Neuron (in vitro differentiated cells): ENCODE data around the gene IFITM2.
A peak's percentile ranks its signal among the peaks of the same experiment; 100 is the strongest.
"Not testable (repeated sequence)": the region's sequence is repeated elsewhere in the genome, so short reads cannot be mapped to it uniquely, and the experiment has no call there.

Source experiments
- H2AFZ ChIP-seq: one replicate; pipeline ENCODE4 v1.6.1; 2013; ENCODE audit warnings: low read depth, mild to moderate bottlenecking, inconsistent platforms, low read length, moderate library complexity
- H3K27me3 ChIP-seq: one replicate; pipeline ENCODE4 v1.6.1; 2013; ENCODE audit warnings: low read length; ENCODE audit not compliant: insufficient read depth
- H3K36me3 ChIP-seq: one replicate; pipeline ENCODE4 v1.6.1; 2013; ENCODE audit warnings: low read length; ENCODE audit not compliant: insufficient read depth
- H3K4me1 ChIP-seq: one replicate; pipeline ENCODE4 v1.6.1; 2013; ENCODE audit warnings: low read length; ENCODE audit not compliant: insufficient read depth
- H3K4me3 ChIP-seq: 2 replicates; pipeline ENCODE4 v1.5.1; 2013; ENCODE audit warnings: mild to moderate bottlenecking, low read length, moderate library complexity
- H3K9me3 ChIP-seq: one replicate; pipeline ENCODE4 v1.6.1; 2013; ENCODE audit warnings: low read length

Gene IFITM2

DNA sequence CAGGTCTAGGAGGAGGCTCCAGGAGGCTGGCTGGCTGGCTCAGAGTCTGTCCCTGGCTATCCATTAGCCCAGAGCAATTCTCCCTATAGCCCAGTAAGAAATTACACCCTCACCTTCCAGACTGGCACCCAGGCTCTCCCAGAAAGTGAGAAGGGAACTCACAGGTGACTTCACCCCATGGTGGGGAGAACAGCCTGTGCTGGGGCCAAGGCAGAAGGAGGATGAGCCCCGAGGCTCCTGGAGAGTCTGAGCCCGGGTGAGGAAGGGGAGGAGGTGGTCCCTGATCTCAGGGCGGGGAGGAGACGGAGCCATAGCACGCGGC, 6.9 kb downstream of the IFITM2 start:
- H3K27me3 ChIP-seq, H3K36me3 ChIP-seq, H2AFZ ChIP-seq, H3K9me3 ChIP-seq: not testable (repeated sequence)
- Histone ChIP-seq H3K4me1 (peaks cover 40% of the 10 kb centered on the region), H3K4me3 (peak overlapping the region; percentile 48)

DNA sequence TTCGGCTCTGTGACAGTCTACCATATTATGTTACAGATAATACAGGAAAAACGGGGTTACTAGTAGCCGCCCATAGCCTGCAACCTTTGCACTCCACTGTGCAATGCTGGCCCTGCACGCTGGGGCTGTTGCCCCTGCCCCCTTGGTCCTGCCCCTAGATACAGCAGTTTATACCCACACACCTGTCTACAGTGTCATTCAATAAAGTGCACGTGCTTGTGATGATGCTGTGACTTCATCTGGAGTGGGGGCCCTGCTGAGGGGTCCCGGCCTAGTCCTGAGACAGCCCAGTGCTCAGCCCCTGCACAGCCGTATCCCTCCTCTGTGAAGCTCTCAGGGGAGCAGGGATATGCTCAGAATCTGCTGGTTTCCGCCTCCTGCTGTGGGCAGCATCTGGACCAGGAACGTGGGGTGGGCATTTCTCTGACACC, 7.5 kb downstream of the IFITM2 start:
- no peaks in the 10 kb centered on the region for H3K27me3 ChIP-seq
- peak overlapping the region; percentile 37 for H3K4me3 ChIP-seq
- peaks cover 38% of the 10 kb centered on the region for H3K4me1 ChIP-seq
- H3K9me3 ChIP-seq, result no peaks in the 10 kb centered on the region
- H3K36me3 ChIP-seq, result no peaks in the 10 kb centered on the region
- no peak overlapping the region for H2AFZ ChIP-seq

DNA sequence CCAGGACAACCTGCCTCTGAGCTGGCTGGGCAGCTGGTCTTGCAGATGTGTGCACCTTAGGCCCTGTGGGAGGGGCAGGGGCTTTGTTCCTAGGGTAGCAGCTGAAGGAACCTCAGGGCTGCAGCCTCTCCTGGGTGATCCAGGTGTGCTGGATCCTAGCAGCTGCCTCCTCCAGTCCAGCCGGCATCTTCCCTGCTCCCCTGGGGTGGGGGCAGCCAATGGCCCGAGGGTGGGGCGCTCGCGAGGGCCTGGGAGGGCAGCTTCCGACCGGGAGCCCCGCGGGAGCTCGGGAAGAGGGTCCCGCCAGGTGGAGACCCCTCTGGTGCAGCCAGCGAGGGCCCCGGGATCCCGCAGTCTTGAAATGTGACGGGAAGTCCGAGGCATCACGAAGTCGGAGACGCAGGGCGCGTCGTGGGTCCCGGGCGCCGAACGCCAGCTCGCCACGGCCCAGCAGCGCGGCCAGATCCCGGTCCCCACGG, 7.9 kb downstream of the IFITM2 start:
- H3K36me3 ChIP-seq, result no peaks in the 10 kb centered on the region
- H2AFZ ChIP-seq, result no peak overlapping the region
- H3K9me3 ChIP-seq, result no peaks in the 10 kb centered on the region
- peaks cover 38% of the 10 kb centered on the region for H3K4me1 ChIP-seq
- H3K27me3 ChIP-seq, result no peaks in the 10 kb centered on the region
- peak overlapping the region; percentile 37 for H3K4me3 ChIP-seq

DNA sequence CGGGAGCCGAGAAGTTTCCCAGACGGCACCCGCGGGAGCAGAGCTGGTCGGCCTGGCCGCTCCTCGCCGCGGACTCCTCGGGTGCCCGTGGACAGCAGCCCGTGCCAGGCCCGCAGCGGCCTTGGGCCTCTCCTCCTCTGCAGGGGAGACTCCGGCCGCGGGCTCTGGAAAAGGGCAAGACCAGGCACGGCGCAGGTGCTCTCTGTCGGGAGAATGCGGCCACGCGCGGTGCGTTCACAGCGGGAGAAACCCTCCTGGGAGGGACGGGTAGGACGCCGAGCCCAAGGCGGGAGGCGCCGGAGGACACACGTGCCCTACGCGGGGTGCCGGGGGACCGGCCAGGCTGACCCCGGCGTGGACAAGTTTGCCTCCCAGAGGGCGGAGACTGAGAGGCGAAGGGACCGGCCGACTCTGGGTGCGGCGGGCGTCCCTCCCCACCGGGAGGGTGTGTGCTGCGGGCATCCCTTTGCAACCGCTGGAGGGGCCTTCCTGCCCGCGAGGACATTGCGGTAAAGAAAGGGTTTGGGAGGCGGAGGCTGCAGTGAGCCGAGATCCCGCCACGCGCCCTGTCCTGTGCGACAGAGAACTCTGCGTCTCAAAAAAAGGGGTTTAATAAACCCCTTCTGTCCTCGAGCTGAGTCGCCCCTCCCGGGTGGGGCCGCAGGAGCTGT, 8.6 kb downstream of the IFITM2 start:
- no peaks in the 10 kb centered on the region for H3K9me3 ChIP-seq
- no peaks in the 10 kb centered on the region for H3K27me3 ChIP-seq
- H3K36me3 ChIP-seq, result no peaks in the 10 kb centered on the region
- H2AFZ ChIP-seq, result no peak overlapping the region
- peaks cover 41% of the 10 kb centered on the region for H3K4me1 ChIP-seq
- peak overlapping the region; percentile 14 for H3K4me3 ChIP-seq

DNA sequence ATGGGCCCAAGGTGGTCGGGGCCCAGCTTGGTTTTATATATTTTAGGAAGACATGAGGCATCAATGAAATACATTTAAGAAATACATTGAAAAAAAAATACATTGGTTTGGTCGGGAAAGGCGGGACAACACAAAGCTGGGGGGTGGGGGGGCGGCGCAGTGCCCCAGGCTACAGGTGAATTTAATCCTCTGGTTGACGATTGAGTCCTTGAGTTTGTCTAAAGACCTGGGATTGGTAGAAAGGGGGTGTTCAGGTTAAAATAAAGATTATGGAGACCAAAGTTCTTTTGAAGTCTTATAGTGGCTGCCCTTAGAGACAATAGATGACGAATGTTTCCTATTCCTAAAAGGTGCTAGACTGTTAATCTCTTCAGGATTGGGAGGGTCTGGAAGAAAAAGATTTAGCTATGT, 9.3 kb downstream of the IFITM2 start:
- Histone ChIP-seq H2AFZ (no peak overlapping the region), H3K4me3 (no peak overlapping the region), H3K9me3 (no peaks in the 10 kb centered on the region), H3K36me3 (no peaks in the 10 kb centered on the region), H3K27me3 (no peaks in the 10 kb centered on the region), H3K4me1 (peaks cover 38% of the 10 kb centered on the region)

DNA sequence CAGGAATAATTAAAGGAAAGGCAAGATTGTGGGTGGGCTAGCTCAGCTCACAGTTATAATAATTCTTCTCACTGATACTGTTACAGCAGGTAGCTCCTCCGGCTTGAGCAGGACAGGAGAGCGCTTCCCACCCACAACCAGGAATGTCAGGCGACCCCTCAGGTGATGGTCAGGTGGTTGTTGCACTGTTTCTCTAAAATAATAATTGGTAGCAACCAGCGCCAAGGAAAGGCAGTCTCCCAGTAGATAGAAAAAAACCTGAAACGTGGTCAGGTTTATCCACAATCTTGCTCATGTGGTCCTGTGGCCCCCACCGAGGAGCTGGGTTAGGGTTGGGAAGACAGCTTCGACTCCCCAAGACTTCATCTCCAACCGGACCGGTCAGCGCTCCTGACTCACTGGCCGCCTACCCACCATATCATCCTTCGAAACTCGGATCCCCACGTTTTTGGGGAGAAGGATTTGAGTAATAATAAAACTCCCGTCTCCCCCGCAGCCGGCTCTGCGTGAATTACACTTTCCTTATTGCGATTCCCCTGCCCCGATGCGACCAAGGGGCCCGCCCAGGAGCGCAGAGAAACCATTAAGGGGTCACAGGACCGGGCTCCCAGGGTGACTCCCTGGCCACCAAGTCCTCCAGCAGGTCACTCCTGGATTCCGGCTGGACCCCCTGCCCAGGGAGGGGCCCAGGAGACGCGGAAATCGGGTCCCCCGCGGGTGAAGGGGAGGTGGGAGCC, 10.2 kb downstream of the IFITM2 start:
- not testable (repeated sequence) for H2AFZ ChIP-seq, H3K36me3 ChIP-seq, H3K9me3 ChIP-seq, H3K4me3 ChIP-seq, H3K27me3 ChIP-seq
- peaks cover 32% of the 10 kb centered on the region for H3K4me1 ChIP-seq

DNA sequence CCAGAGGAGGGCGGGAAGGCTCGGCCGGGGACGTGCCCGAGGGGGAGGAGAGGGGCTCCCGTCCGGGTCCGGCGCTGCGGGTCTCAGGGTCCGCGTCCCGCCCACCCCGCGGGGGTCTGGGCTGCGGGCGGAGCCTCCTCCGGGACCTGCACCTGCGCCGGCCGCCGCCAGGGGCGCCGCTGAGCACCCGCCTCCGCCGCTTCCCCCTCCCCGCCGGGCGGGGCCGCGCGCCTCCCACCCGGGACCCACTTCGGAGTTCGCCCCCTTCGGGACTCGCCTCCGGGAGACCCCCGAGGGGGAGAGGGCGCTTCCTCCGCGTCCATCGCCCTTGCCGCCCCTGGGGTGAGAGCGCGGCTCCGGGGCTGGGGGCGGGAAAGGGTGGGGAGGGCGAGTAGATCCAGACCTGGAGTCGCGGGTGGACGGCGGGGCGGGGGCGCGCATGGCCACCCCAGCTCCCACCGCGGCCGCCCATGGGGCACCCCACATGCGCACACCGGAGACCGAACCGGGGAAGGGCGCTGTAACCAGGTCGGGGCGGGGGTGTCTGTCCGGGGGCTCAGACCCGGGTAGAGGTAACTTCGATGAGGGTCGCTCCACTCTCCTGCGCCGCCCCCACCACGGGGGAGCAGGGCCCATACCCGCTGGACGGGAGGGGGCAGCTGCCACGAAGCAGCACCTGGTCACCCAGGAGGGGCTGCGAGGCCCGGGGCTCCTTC, 10.9 kb downstream of the IFITM2 start:
- H3K27me3 ChIP-seq, H3K36me3 ChIP-seq, H2AFZ ChIP-seq, H3K9me3 ChIP-seq: not testable (repeated sequence)
- peak overlapping the region; percentile 45 for H3K4me3 ChIP-seq
- peaks cover 25% of the 10 kb centered on the region for H3K4me1 ChIP-seq

DNA sequence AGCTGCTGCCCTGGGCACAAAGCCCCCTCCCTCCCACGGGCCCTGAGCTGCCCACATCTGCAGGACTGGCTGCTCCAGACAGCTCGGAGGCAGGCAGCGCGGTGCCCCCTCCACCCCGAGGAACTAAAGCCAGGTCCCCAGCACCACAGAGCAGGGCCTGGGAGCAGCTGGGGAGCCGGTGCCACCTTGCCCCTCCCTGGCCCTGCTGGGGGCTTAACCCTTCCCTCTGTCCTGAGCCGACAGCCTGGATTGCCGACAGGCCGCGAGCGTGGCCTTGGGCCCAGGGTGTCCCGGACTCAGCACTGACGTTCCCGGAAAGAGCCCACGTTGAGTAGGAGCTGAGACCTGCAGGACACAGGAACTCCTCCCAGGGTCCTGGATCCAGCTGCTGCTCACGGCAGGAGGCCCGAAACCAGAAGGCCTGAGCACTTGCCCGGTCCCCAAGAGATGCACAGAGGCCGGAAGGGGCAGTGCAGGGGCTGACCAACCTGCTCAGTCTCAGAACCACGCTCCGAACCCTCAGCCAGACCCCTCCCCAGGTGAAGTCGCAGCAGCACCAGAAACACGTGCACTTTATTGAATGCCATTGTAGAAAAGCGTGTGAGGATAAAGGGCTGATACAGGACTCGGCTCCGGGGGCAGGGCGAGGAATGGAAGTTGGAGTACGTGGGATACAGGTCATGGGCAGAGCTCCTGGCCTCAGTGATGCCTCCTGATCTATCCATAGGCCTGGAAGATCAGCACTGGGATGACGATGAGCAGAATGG, 11.7 kb downstream of the IFITM2 start:
- not testable (repeated sequence) for H2AFZ ChIP-seq, H3K36me3 ChIP-seq, H3K9me3 ChIP-seq, H3K27me3 ChIP-seq
- peaks cover 22% of the 10 kb centered on the region for H3K4me1 ChIP-seq
- peak overlapping the region; percentile 70 for H3K4me3 ChIP-seq

DNA sequence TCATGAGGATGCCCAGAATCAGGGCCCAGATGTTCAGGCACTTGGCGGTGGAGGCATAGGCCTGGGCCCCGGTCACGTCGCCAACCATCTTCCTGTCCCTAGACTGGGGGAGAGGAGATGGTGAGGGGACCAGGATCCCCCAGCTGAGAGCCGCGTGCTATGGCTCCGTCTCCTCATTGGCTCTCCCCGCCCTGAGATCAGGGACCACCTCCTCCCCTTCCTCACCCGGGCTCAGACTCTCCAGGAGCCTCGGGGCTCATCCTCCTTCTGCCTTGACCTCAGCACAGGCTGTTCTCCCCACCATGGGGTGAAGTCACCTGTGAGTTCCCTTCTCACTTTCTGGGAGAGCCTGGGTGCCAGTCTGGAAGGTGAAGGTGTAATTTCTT, 12.3 kb downstream of the IFITM2 start:
- not testable (repeated sequence) for H2AFZ ChIP-seq, H3K36me3 ChIP-seq, H3K9me3 ChIP-seq, H3K27me3 ChIP-seq
- Histone ChIP-seq H3K4me3 (peak overlapping the region; percentile 70), H3K4me1 (peaks cover 23% of the 10 kb centered on the region)

DNA sequence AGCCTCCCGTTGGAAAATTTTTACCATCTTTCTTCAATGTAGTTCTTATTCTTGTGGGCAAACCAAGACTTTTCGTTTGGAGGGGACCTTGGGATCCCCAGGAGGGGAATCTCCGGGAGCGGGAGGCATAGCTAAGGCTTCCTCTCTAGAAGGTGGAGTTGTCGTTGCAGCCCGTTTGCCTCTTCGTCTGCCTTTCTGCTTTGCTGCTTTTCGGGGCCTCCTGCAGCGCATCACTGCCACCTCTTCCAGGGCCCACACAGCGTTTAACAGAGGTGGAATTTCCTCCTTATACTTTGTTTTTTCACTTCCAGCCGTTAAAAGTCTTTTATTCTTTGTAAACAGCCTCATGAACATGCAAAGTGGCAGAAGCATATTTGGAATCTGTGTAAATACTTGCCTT, 16.5 kb downstream of the IFITM2 start:
- Histone ChIP-seq H3K4me1 (peaks cover 14% of the 10 kb centered on the region), H3K4me3 (no peak overlapping the region), H2AFZ (no peak overlapping the region), H3K9me3 (no peaks in the 10 kb centered on the region), H3K36me3 (no peaks in the 10 kb centered on the region), H3K27me3 (no peaks in the 10 kb centered on the region)

DNA sequence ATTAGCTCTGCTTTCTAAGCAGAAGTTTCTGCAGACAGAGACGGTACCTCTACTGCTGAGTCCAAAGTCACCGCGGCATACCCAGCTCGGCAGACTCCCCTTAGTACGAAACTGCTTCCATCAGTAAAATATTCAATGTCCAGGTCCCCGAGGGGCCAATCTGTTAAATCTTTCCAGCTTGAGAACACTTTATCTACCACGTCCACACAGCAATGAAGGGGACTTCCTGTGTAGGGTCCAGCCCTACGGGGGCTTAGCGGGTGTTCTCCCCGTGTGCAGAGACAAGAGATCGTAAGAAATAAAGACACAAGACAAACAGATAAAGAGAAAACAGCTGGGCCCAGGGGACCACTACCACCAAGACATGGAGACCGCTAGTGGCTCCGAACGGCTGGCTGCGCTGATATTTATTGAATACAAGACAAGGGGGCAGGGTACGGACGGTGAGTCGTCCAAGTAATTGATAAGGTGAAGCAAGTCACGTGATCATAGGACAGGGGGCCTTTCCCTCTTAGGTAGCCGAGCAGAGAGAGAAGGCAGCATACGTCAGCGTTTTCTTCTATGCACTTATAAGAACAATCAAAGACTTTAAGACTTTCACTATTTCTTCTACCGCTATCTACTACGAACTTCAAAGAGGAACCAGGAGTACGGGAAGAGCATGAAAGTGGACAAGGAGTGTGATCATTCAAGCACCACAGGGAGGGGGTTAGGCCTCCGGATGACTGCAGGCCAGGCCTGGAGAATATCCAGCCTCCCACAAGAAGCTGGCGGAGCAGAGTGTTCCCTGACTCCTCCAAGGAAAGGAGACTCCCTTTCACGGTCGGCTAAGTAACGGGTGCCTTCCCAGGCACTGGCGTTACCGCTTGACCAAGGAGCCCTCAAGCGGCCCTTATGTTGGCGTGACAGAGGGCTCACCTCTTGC, 17.2 kb downstream of the IFITM2 start:
- not testable (repeated sequence) for H3K27me3 ChIP-seq, H3K4me1 ChIP-seq, H3K4me3 ChIP-seq, H3K9me3 ChIP-seq, H3K36me3 ChIP-seq, H2AFZ ChIP-seq

DNA sequence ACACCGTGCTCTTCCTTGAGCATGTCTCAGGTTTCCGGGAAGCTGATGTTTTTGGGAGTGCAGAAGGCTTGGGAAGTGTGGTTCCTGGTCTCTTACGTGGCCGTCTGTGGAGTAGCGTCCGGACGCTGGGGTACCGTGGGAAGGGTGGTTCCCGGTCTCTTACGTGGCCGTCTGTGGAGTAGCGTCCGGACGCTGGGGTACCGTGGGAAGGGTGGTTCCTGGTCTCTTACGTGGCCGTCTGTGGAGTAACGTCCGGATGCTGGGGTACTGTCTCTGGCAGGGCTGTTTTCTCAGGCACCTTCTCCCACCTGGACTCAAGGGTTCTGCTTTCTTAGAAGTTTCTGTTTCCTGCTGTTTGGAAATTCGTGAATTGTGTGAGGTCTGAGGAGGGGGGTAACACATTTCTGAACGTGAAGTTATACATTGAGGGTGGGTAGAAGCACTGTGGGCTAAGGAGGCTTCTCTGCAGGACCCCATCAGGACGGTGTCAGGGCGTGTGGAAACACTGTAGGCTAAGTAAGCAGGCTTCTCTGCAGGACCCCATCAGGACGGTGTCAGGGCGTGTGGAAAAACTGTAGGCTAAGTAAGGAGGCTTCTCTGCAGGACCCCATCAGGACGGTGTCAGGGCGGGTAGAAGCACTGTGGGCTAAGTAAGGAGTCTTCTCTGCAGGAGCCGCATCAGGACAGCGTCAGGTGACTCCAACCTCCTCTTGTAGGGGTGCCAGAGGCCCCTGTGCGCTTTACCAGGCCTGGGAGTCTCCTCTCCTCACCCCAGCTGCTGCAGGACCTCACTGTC, 18.4 kb downstream of the IFITM2 start:
- H3K4me1 ChIP-seq, result peaks cover 7% of the 10 kb centered on the region
- H2AFZ ChIP-seq, result no peak overlapping the region

More for the DNA sequence above, 18.4 kb downstream of the IFITM2 start:
- H3K36me3 ChIP-seq, result no peaks in the 10 kb centered on the region
- H3K9me3 ChIP-seq, result no peaks in the 10 kb centered on the region
- H3K4me3 ChIP-seq, result no peak overlapping the region
- H3K27me3 ChIP-seq, result no peaks in the 10 kb centered on the region
